ENCODE results near the gene RFT1. TPM values are rescaled to one million over a fixed set of nuclear protein-coding genes. Genes with fewer than 3 reads are reported as not detected.
A peak's percentile ranks its signal among the peaks of the same experiment; 100 is the strongest.

The RFT1 gene
- total RNA-seq, 1 experiment from 2014 or later = 18.0 TPM

- peaks cover 22% of the 10 kb centered on the region for H3K36me3 ChIP-seq
- no peaks in the 10 kb centered on the region for H3K27me3 ChIP-seq (replicated peaks)
- no peak overlapping the region for H3K4me3 ChIP-seq
- no peaks in the 10 kb centered on the region for H3K9me3 ChIP-seq (replicated peaks)
- no peaks in the 10 kb centered on the region for H3K4me1 ChIP-seq (replicated peaks)
- DNase-seq (ENCODE audit: low read depth in 1 of 2, low spot score in 2 of 2) = no peak
- no peak overlapping the region for H3K27ac ChIP-seq
Observed at GRCh38 chr3:53089511-53089910, 40.7 kb downstream of the RFT1 start.

- Histone ChIP-seq H3K27ac (no peak overlapping the region), H3K9me3 (replicated peaks) (no peaks in the 10 kb centered on the region), H3K27me3 (replicated peaks) (no peaks in the 10 kb centered on the region), H3K4me1 (replicated peaks) (no peaks in the 10 kb centered on the region), H3K4me3 (no peak overlapping the region), H3K36me3 (peaks cover 5% of the 10 kb centered on the region; the same call in 1 of the 2 replicates)
- no peak for DNase-seq (ENCODE audit: low read depth in 1 of 2, low spot score in 2 of 2)
Observed at GRCh38 chr3:53085476-53085875, 44.8 kb downstream of the RFT1 start.

GRCh38 chr3:53084310-53085001 lies 45.8 kb downstream of the RFT1 start:
- no peak overlapping the region for H3K27ac ChIP-seq

GRCh38 chr3:53083949-53084309 lies 46.3 kb downstream of the RFT1 start:
- Histone ChIP-seq H3K4me1 (replicated peaks) (no peaks in the 10 kb centered on the region), H3K9me3 (replicated peaks) (no peaks in the 10 kb centered on the region), H3K27me3 (replicated peaks) (no peaks in the 10 kb centered on the region), H3K27ac (no peak overlapping the region), H3K4me3 (no peak overlapping the region), H3K36me3 (no peaks in the 10 kb centered on the region)
- DNase-seq (ENCODE audit: low read depth in 1 of 2, low spot score in 2 of 2) = no peak

More at GRCh38 chr3:53084310-53085001, 45.8 kb downstream of the RFT1 start:
- Histone ChIP-seq H3K4me3 (no peak overlapping the region), H3K9me3 (replicated peaks) (no peaks in the 10 kb centered on the region), H3K4me1 (replicated peaks) (no peaks in the 10 kb centered on the region), H3K36me3 (no peaks in the 10 kb centered on the region), H3K27me3 (replicated peaks) (no peaks in the 10 kb centered on the region)
- DNase-seq (ENCODE audit: low read depth in 1 of 2, low spot score in 2 of 2) = no peak

- Histone ChIP-seq H3K4me3 (no peak overlapping the region), H3K27me3 (replicated peaks) (no peaks in the 10 kb centered on the region), H3K36me3 (no peaks in the 10 kb centered on the region), H3K27ac (no peak overlapping the region), H3K9me3 (replicated peaks) (no peaks in the 10 kb centered on the region), H3K4me1 (replicated peaks) (no peaks in the 10 kb centered on the region)
- peak in 1 of 2 experiments; percentile 15 for DNase-seq (ENCODE audit: low read depth in 1 of 2, low spot score in 2 of 2)
Observed at GRCh38 chr3:53083521-53083920, 46.7 kb downstream of the RFT1 start.

- Histone ChIP-seq H3K4me1 (replicated peaks) (no peaks in the 10 kb centered on the region), H3K27me3 (replicated peaks) (no peaks in the 10 kb centered on the region), H3K36me3 (no peaks in the 10 kb centered on the region)
Observed at GRCh38 chr3:53082736-53083135, 47.5 kb downstream of the RFT1 start.

GRCh38 chr3:53081318-53081717 lies 48.9 kb downstream of the RFT1 start:
- no peak for DNase-seq (ENCODE audit: low read depth in 1 of 2, low spot score in 2 of 2)
- no peaks in the 10 kb centered on the region for H3K4me1 ChIP-seq (replicated peaks)
- no peaks in the 10 kb centered on the region for H3K36me3 ChIP-seq
- no peaks in the 10 kb centered on the region for H3K9me3 ChIP-seq (replicated peaks)
- H3K27ac ChIP-seq = no peak overlapping the region
- no peak overlapping the region for H3K4me3 ChIP-seq
- H3K27me3 ChIP-seq (replicated peaks) = no peaks in the 10 kb centered on the region

More at GRCh38 chr3:53082736-53083135, 47.5 kb downstream of the RFT1 start:
- H3K4me3 ChIP-seq = no peak overlapping the region
- no peak for DNase-seq (ENCODE audit: low read depth in 1 of 2, low spot score in 2 of 2)
- no peaks in the 10 kb centered on the region for H3K9me3 ChIP-seq (replicated peaks)
- H3K27ac ChIP-seq = no peak overlapping the region

GRCh38 chr3:53080612-53081205 lies 49.5 kb downstream of the RFT1 start:
- no peak overlapping the region for H3K27ac ChIP-seq
- H3K9me3 ChIP-seq (replicated peaks) = no peaks in the 10 kb centered on the region
- no peaks in the 10 kb centered on the region for H3K36me3 ChIP-seq
- no peak for DNase-seq (ENCODE audit: low read depth in 1 of 2, low spot score in 2 of 2)
- H3K4me1 ChIP-seq (replicated peaks) = no peaks in the 10 kb centered on the region
- H3K4me3 ChIP-seq = no peak overlapping the region
- H3K27me3 ChIP-seq (replicated peaks) = no peaks in the 10 kb centered on the region

- Histone ChIP-seq H3K4me1 (replicated peaks) (no peaks in the 10 kb centered on the region), H3K9me3 (replicated peaks) (no peaks in the 10 kb centered on the region), H3K27me3 (replicated peaks) (no peaks in the 10 kb centered on the region), H3K27ac (no peak overlapping the region), H3K4me3 (no peak overlapping the region), H3K36me3 (no peaks in the 10 kb centered on the region)
- no peak for DNase-seq (ENCODE audit: low read depth in 1 of 2, low spot score in 2 of 2)
Observed at GRCh38 chr3:53079791-53080555, 50.3 kb downstream of the RFT1 start.

GRCh38 chr3:53079147-53079546 lies 51.1 kb downstream of the RFT1 start:
- no peak overlapping the region for H3K27ac ChIP-seq
- no peaks in the 10 kb centered on the region for H3K4me1 ChIP-seq (replicated peaks)
- H3K9me3 ChIP-seq (replicated peaks) = no peaks in the 10 kb centered on the region
- H3K36me3 ChIP-seq = no peaks in the 10 kb centered on the region
- DNase-seq (ENCODE audit: low read depth in 1 of 2, low spot score in 2 of 2) = no peak
- H3K27me3 ChIP-seq (replicated peaks) = no peaks in the 10 kb centered on the region
- H3K4me3 ChIP-seq = no peak overlapping the region

GRCh38 chr3:53078656-53079055 lies 51.6 kb downstream of the RFT1 start:
- H3K36me3 ChIP-seq = no peaks in the 10 kb centered on the region
- no peaks in the 10 kb centered on the region for H3K27me3 ChIP-seq (replicated peaks)
- no peak overlapping the region for H3K4me3 ChIP-seq

GRCh38 chr3:53077476-53078220 lies 52.6 kb downstream of the RFT1 start:
- Histone ChIP-seq H3K4me3 (no peak overlapping the region), H3K36me3 (no peaks in the 10 kb centered on the region), H3K4me1 (replicated peaks) (peaks cover 4% of the 10 kb centered on the region), H3K27ac (no peak overlapping the region), H3K27me3 (replicated peaks) (no peaks in the 10 kb centered on the region), H3K9me3 (replicated peaks) (no peaks in the 10 kb centered on the region)
- no peak for DNase-seq (ENCODE audit: low read depth in 1 of 2, low spot score in 2 of 2)

More at GRCh38 chr3:53078656-53079055, 51.6 kb downstream of the RFT1 start:
- no peak for DNase-seq (ENCODE audit: low read depth in 1 of 2, low spot score in 2 of 2)
- Histone ChIP-seq H3K27ac (no peak overlapping the region), H3K9me3 (replicated peaks) (no peaks in the 10 kb centered on the region), H3K4me1 (replicated peaks) (no peaks in the 10 kb centered on the region)

GRCh38 chr3:53075743-53076140 lies 54.5 kb downstream of the RFT1 start:
- Histone ChIP-seq H3K27ac (no peak overlapping the region), H3K36me3 (no peaks in the 10 kb centered on the region), H3K4me3 (no peak overlapping the region), H3K9me3 (replicated peaks) (no peaks in the 10 kb centered on the region), H3K27me3 (replicated peaks) (no peaks in the 10 kb centered on the region), H3K4me1 (replicated peaks) (peaks cover 8% of the 10 kb centered on the region)
- DNase-seq (ENCODE audit: low read depth in 1 of 2, low spot score in 2 of 2) = no peak

All from SJSA1 (cell line).